Subcutaneous adipose tissue (tissue), 4 donors: ENCODE measurements around the gene OR12D2. TPM values are rescaled to one million over a fixed set of nuclear protein-coding genes. Genes with fewer than 3 reads are reported as not detected.

Experiments used
- CTCF ChIP-seq: fragments of 450-650 bp; IDR thresholded peaks from one replicate; pipeline ENCODE4 v1.5.1; 2016; ENCODE audit warnings: low read depth, mild to moderate bottlenecking, control low read depth, antibody characterized with exemption, moderate library complexity
- total RNA-seq, 4 donors: library from RNA; depleted of rRNA; stranded (reverse); fragments of >200 nt; gene quantifications; one replicate each; pipeline ENCODE4 v1.1.0, GENCODE V29; 2016

OR12D2 gene
- total RNA-seq, 4 donors from 2014 or later, result not detected

DNA sequence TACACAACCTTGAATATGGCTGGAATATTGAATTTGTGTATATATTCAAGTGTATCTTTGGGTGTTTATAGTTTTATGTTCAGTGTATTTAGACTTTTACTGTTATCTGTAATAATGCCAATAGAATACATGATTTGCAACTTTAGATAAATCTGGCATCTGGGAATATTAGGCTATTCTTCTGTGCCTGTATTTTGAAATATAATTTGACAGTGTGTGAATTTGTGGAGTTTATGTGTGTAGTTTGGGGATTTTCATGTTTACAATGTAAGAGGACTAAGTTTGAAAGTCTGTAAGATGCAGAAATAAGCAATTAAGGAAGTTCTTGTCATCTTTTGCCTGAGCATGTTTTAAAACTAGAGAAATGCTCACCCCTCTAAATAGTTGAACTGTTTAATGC is 43.6 kb downstream of the OR12D2 start, which contains the start of gene OR10C1:
Gene OR10C1 (plus strand): TSS at position 301 of the 400 bp plus-strand sequence. CDS start 710 bp downstream, outside the sequence.
- no peak for TF ChIP-seq CTCF

GRCh38 chr6:29442719-29443118 is 47.3 kb downstream of the OR12D2 start:
- TF ChIP-seq CTCF, result no peak

Other genes starting within 250 kb of the OR12D2 start
- not detected for gene OR2J2, start 224.7 kb upstream of the OR12D2 start, total RNA-seq
- not detected for gene OR14J1, start 93.9 kb upstream of the OR12D2 start, total RNA-seq
- not detected for gene OR5V1, start 26.8 kb upstream of the OR12D2 start, total RNA-seq
- gene OR12D3, start 20.3 kb upstream of the OR12D2 start, total RNA-seq, result not detected
- gene OR12D1, start 19.3 kb downstream of the OR12D2 start, total RNA-seq, result not detected
- not detected for gene OR10C1, start 43.7 kb downstream of the OR12D2 start, total RNA-seq
- not detected for gene OR11A1, start 61.4 kb downstream of the OR12D2 start, total RNA-seq
- gene OR2H1, start 61.5 kb downstream of the OR12D2 start, total RNA-seq, result not detected
- not detected for gene MAS1L, start 92.3 kb downstream of the OR12D2 start, total RNA-seq
- gene UBD, start 164.1 kb downstream of the OR12D2 start, total RNA-seq, result 10 to 100 TPM in 1 of 4 donors, not detected in 3; 11.5 TPM
- gene OR2H2, start 189.5 kb downstream of the OR12D2 start, total RNA-seq, result not detected
- gene GABBR1, start 237.6 kb downstream of the OR12D2 start, total RNA-seq, result 10 to 100 TPM; 20.6 to 31.0 (median 25.0) TPM